ENCODE data around the gene MBTPS1.

GRCh38 chr16:84165746-84166145, 49.0 kb upstream of the MBTPS1 start:
- TF ChIP-seq CTCF (IDR thresholded peaks at IDR 0.05; ENCODE audit: insufficient read depth, low read depth, low read length) (no peak), EZH2 (IDR thresholded peaks at IDR 0.05; ENCODE audit: insufficient read depth, low read length) (no peak)
